HG02678 (cell line): ENCODE results near the gene ZNF593.

Source experiments
- ATAC-seq: cut with Tn5 transposase; IDR thresholded peaks from one replicate; pipeline ENCODE4 v1.9.1; 2021; ENCODE audit warnings: mild to moderate bottlenecking, moderate library complexity; ENCODE audit not compliant: unreplicated experiment

Gene ZNF593

DNA sequence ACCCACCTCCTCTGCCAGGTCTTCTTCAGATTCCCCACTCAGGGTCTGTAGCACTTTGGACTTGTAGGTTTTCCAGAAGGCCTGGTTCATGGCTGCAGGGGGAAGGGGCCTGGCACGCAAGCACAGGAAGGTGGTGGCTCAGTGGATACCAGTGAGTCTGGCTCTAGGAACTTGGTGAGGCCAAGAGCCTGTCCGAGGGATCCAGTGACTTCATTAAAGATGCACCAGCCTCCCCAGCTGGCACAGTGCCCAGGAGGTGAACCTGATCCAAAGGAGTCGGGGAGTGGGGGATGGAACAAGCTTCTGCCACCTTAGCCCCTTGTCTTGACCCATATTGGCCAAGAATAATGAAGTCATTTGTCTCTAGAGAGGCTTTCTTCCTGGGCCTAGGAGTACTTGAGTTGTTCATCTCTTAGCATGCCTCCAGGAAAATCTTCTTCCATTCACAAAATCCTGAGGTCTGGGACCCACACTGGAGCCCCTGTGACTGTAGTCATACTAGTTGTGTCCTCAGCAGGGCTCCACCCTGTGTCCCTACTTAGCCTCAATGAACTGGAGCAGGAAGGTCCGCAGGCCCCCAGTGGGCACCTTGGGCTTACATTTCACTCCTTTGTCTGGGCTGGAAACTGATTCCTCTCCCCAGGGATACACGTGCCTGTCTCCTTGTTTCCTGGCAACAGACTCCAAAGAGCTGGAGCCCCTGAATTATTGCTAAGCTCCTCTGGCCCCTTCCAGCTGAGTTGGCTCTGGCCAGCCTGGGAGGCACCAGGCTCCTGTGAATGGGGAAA, 1.1 kb upstream of the ZNF593 start, which contains the start of gene C1orf232:
Gene C1orf232, minus strand, starts transcription at position 554 of the 788 bp plus-strand sequence. Its CDS starts 464 bp downstream, at position 90.
- no peak for ATAC-seq

DNA sequence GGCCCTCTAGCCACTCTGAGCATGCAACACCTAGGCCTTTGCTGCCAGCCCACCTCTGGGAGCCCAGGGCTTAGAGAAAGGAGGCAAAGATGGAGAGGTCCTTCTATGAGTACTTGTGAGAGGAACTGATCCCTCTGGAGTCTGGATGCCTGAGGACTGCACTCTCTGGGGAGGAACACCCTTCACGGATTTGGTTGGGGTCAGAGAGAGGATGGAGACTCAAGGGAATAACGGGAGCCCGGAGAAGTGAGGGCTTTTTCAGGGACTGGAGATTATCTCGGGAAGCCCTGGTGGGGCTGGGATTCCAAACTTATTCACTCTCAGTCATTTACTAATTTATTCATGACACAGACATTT, 532 bp upstream of the ZNF593 start:
- ATAC-seq, result no peak

DNA sequence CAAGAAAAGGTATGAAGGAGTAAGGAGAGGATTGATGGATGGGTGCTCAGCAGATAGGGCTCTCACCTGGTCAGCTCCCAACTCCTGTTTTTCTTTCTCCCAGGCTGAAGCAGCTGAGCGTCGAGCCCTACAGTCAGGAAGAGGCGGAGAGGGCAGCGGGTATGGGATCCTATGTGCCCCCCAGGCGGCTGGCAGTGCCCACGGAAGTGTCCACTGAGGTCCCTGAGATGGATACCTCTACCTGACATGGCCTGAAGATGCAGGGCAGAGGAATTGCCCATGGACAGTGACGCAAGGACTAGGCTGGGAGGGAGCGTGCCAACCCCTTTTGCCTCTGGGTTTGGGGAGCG, 739 bp downstream of the ZNF593 start:
- ATAC-seq, result no peak

DNA sequence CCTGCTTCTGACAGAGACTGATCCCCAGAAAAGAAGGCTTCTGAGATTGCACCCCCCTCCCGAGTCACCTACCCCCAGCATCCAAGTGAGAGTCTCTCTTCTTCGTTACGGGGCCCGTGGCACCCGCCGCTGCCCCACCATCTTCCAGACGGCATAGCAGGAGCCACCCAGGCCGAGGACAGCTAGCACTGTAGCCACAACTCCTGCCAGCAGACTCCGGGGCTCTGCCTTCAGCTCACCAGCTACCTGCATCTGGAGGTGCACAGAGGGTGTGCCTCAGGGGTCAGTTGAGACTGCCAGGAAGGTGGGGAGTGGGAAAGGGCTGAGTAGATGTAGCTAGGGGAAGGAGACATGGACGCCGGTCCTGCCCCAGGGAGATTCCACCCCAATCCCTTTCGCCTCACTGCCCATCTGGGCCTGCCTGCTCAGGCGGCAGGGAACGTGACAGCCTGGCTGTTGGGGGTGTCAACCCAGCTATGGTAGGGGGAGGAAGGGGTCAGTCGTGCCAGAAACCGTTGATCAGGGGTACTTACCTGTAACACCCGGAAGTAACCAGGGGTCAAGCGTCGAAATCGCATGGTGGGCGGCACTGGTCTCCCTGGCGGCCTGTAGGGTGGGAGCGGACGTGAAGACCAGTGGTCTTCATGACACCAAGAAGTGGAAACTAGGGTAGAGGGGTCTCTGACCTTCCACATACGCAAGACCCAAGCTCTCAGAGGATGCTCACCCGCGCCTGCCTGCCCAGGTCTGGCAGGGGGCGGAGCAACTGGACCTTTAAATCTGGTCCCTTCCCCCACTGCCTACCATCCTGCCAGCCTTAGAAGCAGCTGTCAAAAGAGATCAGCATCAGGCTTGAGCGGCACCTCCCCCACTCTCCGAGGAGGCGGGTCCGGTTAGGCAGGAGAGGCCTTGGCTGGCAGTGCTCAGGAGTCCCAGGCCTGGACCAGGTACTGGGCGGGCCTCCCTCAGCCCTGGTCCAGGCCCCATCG, 1.7 kb downstream of the ZNF593 start, which contains the start of gene ZNF593OS:
Gene ZNF593OS, minus strand, starts transcription at position 749 of the 989 bp plus-strand sequence. Its CDS starts 171 bp downstream, at position 578.
- no peak for ATAC-seq

DNA sequence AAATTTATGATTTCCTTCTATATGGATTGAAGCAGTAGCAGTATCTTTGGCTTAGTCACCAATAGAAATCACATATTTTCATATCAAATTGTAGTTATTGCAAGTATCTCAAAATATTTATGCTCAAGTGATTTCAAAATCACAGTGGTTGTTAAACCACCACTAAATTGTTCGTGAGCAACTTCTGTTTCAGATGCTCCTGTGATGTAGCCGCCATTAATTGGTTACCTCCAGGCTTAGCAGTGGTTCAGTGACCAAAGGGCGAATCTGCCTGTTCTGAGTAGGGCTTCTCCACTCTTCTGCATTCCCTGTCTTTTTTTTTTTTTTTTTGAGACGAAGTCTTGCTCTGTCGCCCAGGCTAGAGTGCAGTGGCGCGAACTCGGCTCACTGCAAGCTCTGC, 5.6 kb downstream of the ZNF593 start:
- ATAC-seq, result no peak

DNA sequence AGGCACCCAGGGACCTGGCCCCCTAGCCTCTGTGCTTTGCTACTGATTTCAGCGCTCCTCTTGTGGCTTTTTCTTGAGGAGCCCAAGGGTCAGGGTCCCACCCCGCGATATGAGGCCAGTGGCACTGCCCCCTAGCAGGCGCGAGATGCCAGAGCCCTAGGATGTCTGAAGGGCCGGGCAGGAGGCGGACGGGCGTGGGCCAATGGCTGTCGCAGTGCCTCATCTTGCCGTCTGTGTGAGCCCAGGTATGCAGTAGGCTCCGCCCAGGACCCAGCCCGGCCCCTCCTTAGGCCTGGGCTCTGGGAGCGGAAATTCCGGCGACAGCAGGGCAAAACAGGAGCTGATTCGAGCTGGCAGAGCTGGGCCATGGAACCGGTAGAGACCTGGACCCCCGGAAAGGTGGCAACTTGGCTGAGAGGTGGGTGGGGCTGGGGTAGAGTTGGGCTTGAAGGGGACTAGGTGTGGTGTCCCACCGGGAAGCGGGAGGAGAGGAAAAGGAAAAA, 7.5 kb downstream of the ZNF593 start, which contains the start of gene CNKSR1:
Gene CNKSR1, plus strand, starts transcription at position 310 of the 503 bp plus-strand sequence. Its CDS starts 57 bp downstream, at position 367.
- no peak for ATAC-seq

DNA sequence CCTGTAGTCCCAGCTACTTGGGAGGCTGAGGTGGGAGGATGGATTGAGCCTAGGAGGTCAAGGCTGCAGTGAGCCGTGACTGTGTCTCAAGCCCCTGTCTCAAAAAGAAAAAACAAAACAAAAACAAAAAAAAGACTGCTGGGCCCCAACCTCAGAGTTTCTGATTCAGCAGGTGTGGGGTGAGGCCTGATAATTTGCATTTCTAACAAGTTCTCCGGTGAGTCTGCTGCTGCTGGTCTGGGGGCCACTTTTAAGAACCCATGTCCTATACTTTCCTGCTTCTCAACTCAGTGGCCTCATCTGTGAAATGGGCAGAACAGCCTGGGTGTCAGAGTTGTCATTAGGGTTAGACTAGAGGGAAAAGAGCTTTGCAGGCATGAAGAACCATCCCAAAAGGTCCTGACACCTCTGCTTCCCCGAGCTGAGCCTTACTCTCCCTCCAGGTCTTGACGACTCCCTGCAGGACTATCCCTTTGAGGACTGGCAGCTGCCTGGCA, 10.3 kb downstream of the ZNF593 start:
- no peak for ATAC-seq

DNA sequence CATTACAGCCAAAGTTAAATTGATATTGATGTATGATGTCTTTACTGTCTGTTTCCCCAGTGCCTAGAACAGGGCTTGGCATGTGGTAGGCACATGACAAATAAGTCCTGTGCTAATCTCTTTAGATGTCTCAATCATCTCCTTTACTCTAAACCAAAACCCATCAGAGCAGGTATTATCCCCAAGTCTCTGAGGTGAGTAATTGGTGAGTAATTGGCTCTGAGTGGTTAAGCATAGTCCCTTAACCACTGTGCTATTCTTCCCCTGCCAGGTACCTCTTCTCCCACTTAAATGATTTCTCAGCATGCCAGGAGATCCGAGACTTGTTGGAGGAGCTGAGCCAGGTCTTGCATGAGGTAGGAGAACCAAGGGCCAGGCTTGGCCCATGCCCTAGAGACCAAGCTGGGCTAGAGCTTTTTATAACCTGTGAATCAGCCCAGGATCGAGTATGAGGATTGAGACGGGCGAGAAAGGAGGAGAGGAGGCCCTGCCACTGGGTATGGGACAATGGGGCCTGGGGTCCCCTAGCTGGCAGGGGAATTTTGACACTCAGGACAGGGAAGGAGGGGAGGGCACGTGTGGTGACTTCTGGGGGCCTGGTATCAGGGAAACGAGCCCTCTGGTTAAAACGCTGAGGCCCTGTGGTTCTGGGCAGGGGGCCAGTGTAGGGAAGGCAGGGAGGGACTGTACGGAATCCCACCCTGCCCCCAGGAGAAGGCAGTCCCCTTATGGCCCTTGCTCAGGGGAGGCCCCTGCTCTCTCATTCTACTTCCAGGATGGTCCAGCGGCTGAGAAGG, 12.1 kb downstream of the ZNF593 start:
- ATAC-seq, result no peak

DNA sequence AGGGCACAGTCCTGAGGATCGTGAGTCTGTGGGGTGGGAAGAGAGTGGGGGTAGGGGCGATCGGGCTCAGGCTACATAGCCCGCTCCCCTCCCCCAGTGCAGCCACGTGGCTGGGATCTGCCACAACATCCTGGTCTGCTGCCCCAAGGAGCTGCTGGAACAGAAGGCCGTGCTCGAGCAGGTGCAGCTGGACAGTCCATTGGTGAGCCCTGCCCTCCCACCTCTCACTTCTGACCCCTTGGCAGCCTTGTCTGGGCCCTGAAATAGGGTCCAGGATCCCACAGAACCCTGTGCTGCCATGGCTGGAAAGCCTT, 12.6 kb downstream of the ZNF593 start:
- ATAC-seq, result no peak

DNA sequence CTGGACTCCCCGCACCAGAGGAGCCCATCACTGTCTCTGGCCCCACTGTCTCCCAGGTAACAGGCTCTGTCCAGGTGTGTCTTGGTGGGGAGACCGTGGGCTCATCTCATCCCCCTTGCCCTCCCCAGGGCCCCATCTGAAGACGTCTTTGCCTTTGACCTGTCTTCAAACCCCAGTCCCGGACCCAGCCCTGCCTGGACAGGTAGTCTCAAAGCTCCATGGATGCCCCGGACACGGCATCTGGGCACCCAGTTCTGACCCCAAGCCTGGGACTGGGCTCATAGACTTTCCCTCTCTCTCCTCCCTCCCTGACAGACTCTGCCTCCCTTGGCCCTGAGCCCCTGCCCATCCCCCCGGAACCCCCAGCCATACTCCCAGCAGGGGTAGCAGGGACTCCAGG, 14.4 kb downstream of the ZNF593 start:
- ATAC-seq, result no peak

DNA sequence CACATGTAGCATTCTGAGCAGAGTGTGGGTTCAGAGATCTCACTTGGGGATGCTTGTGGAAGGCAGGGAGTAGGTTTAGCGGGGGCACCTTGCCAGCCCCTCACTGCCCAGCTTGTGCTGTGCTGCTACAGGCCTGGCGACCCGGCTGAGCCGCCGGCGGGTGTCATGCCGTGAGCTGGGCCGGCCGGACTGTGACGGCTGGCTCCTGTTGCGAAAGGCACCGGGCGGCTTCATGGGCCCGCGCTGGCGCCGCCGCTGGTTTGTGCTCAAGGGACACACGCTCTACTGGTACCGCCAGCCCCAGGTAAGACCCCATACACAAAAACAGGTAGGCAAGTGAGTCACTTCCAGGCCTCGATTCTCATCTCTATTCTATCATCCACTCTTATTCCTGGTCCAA, 15.2 kb downstream of the ZNF593 start:
- ATAC-seq, result no peak

DNA sequence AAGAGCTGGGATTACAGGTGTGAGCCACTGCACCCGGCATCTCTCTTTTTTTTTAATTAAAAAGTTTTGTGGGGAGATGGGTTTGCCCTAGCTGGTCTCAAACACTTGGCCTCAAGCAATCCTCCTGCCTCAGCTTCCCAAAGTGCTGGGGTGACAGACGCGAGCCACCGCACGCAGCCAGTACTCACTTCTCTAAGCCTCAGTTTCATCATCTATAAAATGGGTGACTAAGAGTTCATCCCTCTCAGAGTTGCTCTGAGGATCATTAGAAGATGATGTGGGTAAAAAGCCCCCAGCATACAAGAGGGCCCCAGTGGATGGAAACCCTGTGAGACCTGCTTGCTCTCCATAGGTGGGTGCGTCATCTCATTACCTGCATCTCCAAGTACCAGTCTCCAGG, 18.2 kb downstream of the ZNF593 start:
- no peak for ATAC-seq

DNA sequence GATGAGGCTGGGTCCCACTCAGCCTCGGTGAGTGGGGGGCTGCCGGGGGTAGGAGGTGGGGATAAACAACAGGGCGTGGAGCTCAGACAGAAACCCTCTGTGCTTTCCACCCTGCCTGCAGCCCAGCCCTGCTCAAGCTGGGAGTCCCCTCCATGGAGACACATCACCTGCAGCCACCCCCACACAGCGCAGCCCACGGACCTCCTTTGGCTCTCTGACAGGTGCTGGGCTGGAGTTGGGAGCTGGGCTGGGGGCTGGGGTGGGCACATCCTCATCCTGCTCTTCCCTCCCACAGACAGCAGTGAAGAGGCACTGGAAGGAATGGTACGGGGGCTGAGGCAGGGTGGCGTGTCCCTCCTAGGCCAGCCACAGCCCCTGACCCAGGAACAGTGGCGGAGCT, 18.8 kb downstream of the ZNF593 start:
- no peak for ATAC-seq

DNA sequence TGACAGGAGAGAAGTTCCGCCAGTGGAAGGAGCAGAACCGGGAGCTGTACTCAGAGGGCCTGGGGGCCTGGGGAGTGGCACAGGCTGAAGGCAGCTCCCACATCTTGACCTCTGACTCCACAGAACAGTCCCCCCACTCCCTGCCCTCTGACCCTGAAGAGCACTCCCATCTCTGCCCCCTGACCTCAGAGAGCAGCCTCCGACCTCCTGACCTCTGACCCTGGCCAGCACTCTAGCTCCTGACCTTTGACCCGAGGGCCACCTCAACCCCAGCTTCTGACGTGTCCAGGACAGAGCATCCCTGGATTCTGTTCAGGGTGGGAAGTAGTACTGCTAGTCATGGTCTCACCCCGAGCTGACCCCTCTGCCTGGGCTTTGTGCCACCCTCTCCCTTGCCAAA, 19.6 kb downstream of the ZNF593 start:
- no peak for ATAC-seq

DNA sequence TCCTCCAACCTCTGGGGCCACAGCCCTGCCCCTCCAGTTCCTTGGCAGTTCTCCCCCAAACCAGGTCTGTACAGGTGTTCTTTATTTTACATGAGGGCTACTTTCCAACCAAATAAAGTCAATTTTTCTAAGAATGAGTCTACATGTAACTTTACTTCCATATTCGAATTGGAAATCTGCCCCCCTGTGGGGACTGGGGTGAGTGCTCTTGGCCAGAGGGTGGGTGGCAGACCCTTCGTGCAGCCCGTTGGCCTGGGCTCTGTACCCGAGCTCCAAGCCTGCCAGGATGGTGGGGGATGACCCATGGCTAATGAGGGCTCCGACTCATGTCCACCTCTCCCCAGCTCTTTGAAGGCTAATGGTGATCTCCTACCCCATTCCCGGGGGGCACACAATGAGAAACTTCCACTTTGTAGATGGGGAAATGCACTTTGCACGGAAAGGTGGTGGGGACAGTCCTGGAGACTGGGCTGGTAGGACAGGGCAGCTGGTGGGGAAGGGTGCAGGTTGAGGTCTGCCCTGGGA, 20.1 kb downstream of the ZNF593 start:
- no peak for ATAC-seq

DNA sequence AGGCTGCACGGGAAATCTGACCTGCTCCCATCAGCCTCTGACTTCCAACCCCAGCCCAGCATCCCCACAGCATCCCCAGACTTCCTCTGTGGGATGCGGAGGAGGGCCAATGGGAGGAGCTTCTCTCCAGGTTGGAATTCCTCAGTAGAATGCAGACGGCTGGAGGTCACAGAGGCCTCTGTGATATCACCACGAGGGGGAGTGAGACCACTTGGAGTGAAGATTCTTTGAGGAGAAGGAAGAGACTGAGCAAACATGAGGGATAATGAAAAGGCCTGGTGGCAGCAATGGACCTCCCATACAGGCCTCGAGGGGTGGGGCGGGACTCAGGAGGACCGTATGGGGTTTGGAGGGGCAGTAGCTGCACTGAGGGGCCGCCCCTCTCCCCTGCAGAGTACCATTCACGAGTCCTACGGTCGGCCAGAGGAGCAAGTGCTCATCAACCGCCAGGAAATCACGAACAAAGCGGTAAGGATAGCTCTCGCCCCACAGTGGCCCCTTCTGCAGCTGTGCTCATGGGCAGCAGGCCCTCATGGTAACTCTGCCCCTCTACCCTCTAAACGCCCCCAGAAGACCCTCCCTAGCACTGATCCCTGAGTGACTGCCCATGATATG, 20.8 kb downstream of the ZNF593 start, which contains the start of gene CATSPER4:
Gene CATSPER4, plus strand, starts transcription at position 230 of the 615 bp plus-strand sequence. Its CDS starts 26 bp downstream, at position 256.
- ATAC-seq, result no peak

DNA sequence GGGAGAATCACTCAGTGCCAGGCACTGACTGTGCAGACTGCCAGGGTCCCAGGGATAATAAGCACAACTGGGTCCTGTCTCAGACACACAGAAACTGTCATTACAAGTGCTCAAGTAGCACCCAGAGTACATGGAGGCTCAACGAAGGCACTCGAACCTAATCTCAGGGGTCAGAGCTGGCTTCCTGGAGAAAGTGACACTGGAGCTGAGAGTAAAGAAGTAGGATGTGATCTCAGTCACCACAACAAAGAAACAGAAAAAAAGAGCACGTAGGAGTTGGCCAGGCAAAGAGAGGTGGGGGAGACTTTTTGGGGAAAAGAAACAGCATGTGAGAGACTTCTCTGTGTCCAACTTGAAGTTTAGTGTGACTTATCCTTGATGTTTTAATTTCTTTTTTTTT, 22.0 kb downstream of the ZNF593 start:
- ATAC-seq, result no peak

DNA sequence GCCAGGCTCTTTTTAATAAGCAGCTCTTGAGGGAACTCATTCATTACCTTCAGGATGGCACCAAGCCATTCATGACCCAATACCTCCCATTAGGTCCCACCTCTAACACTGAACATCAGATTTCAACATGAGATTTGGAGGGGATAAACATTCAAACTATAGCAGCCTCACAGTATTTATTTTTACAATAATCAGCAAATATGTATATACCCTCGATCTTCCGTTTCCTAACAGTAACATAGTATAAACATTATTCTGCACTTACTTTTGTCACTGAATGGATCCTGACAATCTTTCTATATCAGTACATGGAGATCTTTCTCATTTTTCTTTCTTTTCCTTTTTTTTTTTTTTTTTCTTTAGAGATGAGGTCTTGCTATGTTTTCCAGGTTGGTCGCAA, 26.1 kb downstream of the ZNF593 start:
- no peak for ATAC-seq

DNA sequence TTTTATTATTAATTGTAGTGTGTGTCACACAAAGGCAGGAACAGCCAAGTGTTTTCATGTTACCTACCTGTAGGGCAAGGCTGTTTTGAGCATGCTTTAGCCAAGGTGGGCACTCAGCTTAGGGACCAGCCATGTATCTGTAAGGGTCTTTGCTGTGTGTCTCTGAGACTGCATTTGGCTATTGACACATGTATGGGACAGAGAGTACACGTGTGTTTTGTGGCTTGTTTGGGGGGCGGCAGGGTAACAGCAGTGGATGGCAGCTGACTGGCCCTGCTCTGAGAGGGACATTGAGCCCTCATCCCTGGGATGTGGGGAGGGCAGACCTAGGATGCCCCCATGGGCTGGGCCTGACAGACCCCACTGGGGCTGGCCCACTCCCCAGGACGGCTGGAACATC, 27.6 kb downstream of the ZNF593 start:
- ATAC-seq, result no peak

DNA sequence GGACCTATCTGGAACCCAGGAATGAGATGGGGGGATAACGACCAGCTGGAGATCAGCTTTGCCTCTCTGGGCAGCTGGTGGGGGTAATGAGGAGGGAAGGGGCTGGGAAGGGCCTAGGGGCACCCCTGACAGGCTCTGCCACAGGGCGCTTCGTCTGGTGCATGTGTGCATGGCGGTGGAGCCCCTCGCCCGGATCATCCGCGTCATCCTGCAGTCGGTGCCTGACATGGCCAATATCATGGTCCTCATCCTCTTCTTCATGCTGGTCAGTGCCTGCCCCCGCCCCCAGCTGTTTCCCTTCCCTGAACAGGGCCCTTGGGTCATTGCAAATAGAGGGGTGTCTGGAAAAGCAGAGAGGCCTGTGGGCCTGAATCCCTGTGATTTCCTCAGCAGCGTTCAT, 28.1 kb downstream of the ZNF593 start:
- ATAC-seq, result no peak
